GM18520 (cell line): Measurements from ENCODE around the gene USP9Y.
"Not testable (repeated sequence)": the region's sequence is repeated elsewhere in the genome, so short reads cannot be mapped to it uniquely, and the experiment has no call there.

Experiments
- ATAC-seq: cut with Tn5 transposase; IDR thresholded peaks from one replicate; pipeline ENCODE4 v1.9.1; 2021; ENCODE audit not compliant: unreplicated experiment

USP9Y gene, protein sequence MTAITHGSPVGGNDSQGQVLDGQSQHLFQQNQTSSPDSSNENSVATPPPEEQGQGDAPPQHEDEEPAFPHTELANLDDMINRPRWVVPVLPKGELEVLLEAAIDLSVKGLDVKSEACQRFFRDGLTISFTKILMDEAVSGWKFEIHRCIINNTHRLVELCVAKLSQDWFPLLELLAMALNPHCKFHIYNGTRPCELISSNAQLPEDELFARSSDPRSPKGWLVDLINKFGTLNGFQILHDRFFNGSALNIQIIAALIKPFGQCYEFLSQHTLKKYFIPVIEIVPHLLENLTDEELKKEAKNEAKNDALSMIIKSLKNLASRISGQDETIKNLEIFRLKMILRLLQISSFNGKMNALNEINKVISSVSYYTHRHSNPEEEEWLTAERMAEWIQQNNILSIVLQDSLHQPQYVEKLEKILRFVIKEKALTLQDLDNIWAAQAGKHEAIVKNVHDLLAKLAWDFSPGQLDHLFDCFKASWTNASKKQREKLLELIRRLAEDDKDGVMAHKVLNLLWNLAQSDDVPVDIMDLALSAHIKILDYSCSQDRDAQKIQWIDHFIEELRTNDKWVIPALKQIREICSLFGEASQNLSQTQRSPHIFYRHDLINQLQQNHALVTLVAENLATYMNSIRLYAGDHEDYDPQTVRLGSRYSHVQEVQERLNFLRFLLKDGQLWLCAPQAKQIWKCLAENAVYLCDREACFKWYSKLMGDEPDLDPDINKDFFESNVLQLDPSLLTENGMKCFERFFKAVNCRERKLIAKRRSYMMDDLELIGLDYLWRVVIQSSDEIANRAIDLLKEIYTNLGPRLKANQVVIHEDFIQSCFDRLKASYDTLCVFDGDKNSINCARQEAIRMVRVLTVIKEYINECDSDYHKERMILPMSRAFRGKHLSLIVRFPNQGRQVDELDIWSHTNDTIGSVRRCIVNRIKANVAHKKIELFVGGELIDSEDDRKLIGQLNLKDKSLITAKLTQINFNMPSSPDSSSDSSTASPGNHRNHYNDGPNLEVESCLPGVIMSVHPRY (N-terminal part only)

DNA sequence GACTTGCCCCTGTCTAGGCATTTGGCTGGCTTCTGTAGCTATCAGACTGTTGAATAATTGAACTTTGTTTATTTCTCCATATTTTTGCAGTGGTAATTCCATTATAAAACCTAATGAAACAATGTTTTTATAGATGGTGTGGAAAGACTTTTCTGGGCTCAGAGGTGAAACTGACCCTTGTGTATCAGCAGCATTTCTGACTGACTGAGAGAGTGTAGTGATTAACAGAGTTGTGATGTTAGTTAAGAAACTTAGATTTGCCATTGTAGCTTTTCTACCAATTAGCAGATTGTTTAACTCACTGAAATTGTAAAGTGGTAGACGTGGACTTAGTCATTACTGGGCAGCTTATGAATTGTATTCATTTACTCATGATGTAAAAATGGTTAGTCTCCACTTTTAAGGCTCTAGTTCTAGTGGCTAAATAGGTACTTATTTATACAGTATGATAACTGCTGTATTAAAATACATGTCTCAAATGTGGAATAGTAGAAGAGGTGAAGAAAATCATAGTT, at the start of gene USP9Y:
USP9Y (plus strand) TSS at position 51 of the 515 bp plus-strand sequence. CDS start 8,217 bp downstream, outside the sequence.
- ATAC-seq = no peak

DNA sequence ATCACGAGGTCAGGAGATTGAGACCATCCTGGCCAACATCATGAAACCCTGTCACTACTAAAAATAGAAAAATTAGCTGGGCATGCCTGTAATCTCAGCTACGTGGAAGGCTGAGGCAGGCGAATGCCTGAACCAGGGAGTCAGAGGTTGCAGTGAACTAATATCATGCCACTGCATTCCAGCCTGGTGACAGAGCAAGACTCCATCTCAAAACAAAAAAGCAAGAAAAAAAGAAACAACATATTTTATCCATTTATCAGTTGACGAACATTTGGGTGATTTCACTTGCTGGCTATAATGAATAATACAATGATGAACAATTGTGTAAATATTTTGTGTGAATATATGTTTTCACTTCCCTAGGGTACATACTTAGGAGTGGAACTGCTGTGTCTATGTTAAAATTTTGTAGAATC, 49.4 kb upstream of the USP9Y start:
- ATAC-seq = no peak

DNA sequence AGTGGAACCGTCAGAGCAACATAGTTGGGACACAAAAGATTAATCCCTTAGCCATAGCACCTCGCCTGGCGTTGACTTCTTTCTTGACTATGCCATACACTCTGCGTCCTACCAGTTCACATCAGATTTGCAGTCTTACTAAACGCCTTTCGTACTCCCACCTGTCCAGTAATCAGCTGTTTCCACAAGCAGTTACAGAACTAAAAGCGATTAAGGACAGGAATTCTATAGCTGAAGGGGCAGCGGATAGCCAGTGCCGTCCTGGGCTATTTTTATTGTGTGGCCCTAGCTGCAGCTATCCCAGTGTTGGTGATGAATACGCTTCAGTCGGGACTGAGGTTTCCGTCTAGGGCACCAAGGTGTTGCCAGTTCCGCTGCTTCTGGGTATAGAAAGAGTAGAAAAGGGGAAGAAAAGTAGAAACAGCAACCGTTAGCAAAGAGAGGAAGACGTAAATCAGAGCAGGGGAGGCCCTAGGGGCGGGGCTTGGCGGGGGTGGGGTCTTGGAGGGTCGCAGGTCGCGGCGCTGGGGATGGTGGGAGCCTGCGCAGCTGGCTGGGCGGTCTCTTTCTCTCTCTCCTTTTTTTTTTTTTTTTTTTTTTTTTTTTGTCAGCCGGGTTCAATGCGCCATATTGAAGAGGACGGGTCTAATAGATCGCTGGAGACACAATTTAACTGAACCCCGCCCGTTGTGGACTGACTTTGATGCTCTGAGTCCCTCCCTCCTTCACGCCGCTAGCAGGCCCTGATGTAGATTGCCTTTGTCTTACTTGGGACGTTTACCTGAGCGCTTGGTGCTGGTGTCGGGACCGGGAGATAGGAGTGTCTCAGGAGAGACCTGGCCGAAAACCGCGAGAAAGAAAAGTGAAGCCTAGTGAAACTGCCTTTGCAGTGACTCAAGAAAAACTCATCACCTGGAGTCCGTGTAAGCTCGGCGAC, 39.0 kb upstream of the USP9Y start:
- no peak for ATAC-seq

DNA sequence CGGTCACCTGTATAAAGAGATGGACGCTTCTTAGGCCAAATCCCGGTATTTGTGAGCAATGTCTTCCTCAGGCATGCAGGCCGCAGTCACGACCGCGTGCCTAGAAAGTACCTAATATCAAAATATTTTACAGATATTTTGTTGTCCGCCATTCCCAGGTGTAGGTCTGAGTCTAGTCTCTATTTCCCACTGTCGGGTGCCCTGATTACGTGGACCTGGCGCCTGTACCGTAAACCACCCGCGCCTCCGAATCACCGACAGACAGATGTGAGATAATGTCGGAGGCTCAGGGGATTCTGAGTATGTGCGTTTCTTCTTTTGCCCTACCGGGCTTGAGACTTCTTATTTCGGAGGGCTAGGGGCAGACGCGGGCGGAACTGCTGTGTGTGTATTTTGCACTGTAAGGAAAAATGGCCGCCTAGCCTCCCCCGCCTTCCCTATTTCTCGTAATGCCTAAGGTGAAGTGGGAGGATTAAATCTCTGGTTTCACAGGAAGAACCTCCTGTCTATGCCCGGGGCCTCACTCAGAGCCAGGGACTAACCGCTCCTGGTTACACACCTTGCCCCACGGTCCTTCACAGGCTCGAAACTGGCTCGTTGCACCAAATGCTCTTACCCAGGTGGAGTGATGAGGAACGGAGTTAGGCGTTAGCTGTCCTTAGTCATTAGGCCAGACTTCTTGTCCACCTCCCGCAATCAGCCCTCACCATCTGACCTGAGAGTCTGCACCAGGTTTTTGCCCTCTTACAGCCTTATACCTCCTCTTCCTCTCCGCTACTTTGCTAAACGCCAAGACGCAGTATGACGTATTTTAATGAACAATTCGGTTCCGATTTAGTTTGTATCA, 38.1 kb upstream of the USP9Y start:
- ATAC-seq = no peak

DNA sequence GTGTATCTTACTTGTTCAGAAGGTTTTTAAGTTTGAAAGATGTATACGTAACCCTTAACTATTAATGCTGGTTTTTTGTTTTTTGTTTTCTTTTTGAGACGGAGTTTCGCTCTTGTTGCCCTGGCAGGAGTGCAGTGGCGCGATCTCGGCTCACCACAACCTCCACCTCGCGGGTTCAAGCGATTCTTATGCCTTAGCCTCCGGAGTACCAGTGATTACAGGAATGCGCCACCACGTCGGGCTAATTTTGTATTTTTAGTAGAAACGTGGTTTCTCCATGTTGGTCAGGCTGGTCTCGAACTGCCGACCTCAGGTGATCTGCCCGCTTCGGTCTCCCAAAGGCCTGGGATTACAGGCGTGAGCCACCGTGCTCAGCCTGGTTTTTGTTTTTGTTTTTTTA, 37.2 kb upstream of the USP9Y start:
- ATAC-seq = not testable (repeated sequence)

DNA sequence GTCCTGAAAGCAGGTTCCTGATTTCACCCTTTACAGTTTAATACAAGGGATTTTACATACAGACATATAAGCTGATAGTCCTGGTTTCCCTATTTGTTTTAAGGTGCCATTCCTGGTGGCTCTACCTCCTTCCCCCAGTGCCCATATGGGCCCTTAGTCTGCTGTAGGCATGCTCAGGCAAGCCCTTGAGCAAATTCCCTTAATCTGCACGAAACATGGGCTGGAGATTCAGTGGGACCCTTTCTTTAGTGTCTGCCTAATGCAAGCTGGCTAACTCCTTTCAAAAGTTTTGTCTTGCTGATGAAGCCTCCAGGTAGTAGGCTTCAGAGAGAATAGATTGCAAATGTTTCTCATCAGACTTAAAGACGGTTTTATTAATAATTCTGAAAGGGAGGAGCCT, 22.9 kb upstream of the USP9Y start:
- ATAC-seq = no peak

DNA sequence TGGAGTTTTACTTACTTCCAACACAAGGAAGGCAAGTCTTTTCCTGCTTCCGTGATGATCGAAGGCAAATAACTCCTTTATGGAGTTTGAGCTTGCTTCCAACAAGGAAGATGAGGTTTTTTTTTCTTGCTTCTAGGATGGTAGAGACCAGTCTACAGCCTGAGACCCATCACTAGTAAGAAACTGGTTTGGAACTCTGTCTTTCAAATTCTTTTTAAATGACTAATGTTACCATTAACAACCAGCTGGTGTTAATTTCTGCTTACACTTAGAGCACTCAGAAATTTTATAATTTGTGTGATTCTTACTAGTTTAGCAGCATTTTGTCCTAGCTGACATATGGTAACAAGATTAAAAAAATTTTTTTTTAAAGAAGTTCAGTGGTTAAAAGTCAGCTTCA, 19.5 kb upstream of the USP9Y start:
- ATAC-seq = no peak

DNA sequence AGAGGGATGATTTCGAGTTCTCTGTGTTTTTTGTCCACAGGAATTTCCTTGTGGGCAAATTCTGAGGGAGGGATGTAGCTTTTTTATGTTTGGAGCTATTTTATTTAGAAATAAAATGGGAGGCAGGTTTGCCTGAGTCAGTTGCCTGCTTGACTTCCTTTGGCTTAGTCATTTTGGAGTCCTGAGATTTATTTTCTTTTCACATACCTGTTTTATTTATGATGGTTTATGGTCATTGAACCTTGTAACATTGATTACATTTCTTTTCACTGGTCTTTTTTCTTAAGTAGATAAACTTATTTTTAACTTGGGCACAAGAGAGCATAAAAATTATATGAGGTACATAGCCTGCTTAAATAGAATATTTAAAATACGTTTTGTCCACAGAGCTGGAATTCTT, 12.7 kb upstream of the USP9Y start:
- no peak for ATAC-seq

DNA sequence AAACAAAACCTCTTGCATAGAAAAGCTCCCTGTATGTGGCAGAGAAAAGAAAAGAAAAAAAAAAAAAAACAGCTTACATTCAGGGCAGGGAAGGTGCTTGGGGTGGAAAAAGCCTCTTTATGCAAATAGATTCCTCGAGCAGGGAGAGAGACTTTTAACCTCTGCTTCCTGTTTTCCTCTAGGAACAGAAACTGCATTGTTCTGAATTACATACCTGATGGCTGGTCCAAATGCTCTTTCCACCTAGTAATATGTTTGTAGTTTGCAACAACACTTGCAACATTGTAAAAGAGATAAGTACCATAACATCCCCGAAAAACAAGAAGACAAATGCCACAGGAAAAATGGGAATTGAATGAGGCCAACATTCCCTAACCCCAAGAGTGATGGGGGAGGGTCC, 944 bp upstream of the USP9Y start:
- no peak for ATAC-seq

DNA sequence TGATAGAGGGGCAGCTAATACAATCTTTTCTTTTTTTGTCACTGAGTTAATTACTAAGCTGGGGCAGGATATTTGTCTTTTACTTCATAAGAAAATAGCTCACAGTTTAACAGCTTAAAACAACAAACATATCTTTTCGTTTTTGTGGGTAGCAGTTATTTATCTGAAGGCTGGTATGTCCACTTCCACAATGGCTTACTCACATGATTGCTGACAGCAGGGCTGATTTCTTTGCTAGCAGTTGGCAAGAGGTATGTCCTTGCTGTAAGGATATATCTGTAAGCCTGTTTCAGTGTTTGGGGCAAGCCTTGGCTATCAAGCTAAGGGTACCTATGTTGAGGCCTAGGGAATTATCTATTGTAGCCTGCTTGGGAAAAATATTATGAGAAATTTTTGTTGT, 1.1 kb downstream of the USP9Y start:
- no peak for ATAC-seq

DNA sequence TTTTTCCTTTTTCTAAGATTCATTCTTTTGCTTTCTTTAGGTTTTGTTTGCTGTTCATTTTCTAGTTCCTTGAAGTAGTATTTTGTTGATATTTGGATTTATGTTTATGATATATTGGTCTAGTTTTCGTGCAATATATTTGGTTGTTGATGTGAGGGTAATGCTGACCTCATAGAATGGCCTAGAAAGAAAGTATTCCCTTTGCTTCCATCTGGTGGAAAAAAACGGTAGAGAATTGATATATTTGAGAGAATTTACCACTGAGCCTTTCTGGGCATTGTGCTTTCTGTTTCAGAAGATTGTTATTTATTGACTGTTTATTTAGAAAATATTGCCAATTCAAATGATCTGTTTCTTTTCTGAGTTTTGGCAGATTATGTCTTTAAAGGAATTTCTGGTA, 9.4 kb downstream of the USP9Y start:
- no peak for ATAC-seq

DNA sequence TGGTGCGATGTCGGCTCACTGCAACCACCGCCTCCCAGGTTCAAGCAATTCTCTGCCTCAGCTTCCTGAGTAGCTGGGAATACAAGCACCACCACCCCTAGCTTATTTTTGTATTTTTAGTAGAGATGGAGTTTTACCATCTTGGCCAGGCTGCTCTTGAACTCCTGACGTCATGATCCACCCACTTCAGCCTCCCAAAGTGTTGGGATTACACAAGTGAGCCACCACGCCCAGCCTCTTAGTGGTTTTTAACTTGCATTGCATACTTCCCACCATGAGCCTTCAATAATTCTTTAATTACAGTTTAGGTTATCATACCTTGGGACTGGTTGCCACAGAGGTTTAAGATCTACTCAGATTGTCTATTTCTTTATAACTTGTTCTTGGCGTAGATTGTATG, 14.3 kb downstream of the USP9Y start:
- no peak for ATAC-seq

DNA sequence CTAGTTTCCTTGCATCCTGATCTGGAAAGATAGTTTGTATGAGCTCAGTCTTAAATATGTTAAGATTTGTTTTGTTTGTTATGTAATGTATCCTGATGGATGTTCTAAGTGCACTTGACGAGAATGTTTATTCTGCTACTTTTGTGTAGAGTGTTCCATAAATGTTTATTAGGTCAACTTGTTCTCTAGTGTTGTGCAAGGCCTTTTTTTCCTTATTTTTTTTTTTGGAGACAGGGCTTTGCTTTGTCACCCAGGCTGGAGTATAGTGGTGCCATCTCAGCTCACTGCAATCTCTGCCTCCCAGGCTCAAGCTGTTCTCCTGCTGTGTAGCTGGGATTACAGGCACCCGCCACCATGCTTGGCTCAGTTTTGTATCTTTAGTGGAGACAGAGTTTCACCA, 28.7 kb downstream of the USP9Y start:
- ATAC-seq = no peak

DNA sequence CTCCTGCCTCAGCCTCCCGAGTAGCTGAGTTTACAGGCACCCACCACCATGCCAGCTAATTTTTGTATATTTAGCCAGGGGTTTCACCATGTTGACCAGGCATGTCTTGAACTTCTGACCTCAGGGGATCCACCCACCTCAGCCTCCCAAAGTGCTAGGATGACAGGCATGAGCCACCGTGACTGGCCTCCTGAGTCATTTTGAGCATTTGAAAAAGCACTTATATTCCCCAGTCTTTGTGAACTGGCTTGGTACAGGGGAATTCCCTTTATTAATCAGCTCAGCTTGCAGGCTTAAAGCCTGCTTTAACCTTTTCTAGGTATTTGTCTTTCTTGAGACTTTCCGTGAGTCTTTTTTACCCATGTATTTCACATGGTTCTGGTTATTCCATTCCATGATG, 32.6 kb downstream of the USP9Y start:
- ATAC-seq = no peak

DNA sequence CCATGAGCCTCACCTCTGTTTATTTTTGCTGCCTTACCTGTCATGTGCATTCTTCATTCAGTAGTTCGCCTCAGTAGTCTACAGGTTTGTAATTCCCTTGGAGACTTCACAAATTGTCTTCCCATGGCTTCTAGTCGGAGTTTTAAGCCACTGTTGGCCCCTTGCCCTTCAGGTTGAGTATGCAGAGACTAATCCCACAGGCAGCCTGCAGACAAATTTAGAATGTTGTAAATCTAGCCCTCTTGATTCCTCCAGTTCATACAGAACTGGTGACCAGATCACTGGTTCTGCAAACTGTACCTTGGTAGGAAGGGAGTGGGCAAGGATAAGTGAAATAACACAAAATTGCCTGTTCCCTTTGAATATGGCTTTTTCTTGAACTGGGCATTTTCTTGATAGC, 33.0 kb downstream of the USP9Y start:
- no peak for ATAC-seq

DNA sequence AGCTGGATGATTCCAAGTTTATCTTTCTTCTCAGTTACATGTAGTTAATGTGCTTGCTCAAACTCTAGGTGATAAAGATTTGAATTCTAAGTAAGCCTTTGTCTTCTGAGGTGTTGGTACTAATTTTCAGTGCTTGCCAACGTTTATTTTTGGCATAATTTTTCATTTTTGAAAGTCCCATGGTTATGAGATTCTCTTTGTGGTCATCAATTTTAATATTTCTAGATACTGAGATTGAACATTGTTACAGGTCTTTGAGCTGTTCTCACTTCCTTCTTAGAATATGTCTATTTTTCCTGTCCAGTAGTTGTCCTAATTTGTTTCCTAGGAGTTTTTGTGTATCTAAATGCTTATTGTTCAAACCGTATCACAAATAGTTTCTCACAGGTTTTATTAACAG, 40.4 kb downstream of the USP9Y start:
- ATAC-seq = no peak

DNA sequence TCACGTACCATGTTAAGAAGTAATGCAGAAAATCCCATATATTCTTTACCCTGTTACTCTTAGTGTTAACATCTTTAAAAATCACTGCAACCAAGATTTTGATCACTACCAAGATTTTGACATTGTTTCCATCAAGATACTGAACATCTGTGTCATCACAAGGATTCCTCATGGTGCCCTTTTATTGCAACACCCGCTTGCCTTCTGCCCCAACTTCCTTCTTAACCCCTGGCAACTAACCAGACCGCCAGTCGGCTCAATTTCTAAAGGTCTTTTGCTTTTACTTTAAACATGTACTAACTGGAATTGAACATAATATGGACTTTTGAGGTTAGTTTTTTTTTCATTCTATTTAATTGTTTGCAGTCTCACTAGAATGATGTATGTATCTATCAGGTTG, 41.7 kb downstream of the USP9Y start:
- ATAC-seq = no peak

DNA sequence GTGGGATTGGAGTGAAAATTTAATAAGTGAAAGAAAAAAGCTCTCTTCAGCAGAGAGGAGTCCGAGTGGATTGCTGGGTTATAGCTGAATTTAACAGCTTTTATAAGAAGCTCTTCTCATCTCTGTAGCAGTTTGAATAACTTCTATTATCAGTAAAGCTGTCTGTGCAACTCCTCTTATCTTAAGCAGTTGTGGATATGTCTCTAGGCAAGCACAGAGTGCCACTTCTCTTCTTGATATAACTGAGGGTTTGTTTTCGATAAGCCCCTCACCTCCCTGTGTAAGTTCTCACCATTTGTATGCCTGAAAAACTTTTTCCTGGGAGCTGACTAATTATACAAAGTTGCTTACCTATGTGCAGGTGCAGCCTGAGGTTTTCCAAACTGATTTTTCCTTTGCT, 43.1 kb downstream of the USP9Y start:
- no peak for ATAC-seq

DNA sequence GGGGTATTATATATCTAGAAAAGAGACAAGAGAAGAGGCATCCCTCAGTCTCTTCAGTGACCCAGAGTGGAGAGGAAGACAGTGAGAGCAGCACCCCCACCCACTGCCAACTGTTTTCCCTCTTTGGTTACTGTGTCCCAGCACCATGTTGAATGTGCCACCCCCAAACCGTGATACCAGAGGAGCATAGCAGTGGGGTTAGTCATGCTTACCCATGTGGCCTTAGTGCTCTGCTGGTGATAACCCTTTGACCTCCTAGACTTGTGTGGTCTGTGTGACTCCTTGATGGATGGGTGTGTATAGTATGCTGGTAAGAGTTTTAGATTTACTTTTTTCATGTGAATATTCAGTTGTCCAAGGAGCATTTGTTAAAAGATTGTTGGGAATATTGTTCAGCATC, 48.3 kb downstream of the USP9Y start:
- ATAC-seq = no peak

DNA sequence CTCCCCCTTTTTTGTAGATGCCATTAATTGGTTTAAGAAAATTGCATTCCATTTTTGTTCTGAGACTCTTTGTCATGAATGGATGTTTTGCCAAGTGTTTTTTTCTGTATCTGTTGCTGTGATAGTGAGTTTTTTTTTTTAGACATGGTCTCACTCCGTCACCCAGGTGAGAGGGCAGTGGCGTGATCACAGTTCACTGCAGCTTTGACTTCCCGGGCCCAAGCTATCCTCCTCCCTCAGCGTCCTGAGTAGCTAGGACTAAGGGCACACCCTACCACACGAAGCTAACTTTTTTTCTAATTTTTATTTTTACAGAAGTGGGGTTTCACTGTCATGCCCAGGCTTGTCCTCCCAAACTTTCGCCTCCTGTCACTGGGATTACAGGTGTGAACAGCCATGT, 51.8 kb downstream of the USP9Y start:
- ATAC-seq = no peak
